Sigmoid colon (tissue), 4 donors: ENCODE data around the gene INSIG1.

Experiments used
- CTCF ChIP-seq, 4 experiments: fragments of 450-650 bp in 3 of 4; fragments of 200-600 bp in 1 of 4; IDR thresholded peaks; one replicate each; pipeline ENCODE4 v1.5.1; 2016 to 2019; ENCODE audit warnings: antibody characterized with exemption in 4 of 4, mild to moderate bottlenecking in 3 of 4, moderate library complexity in 2 of 4
- EP300 ChIP-seq, 4 donors: sonication (generic); formaldehyde crosslinking; IDR thresholded peaks; one replicate each; pipeline ENCODE4 v1.6.1; 2017; ENCODE audit warnings: antibody characterized with exemption in 4 of 4
- POLR2A ChIP-seq, 2 donors: fragments of 450-650 bp; IDR thresholded peaks; one replicate each; pipeline ENCODE4 v1.6.1; 2016; ENCODE audit warnings: antibody characterized with exemption in 2 of 2, mild to moderate bottlenecking in 2 of 2, moderate library complexity in 2 of 2
- POLR2AphosphoS5 ChIP-seq, 4 donors: sonication (generic); formaldehyde crosslinking; IDR thresholded peaks; one replicate each; pipeline ENCODE4 v1.6.1; 2017; ENCODE audit warnings: antibody characterized with exemption in 4 of 4

- TF ChIP-seq CTCF (IDR thresholded peaks at IDR 0.05) = no peak
- no peak for TF ChIP-seq POLR2AphosphoS5 (IDR thresholded peaks at IDR 0.05)
- no peak for TF ChIP-seq POLR2A (IDR thresholded peaks at IDR 0.05)
- no peak for TF ChIP-seq EP300 (IDR thresholded peaks at IDR 0.05)
Observed at GRCh38 chr7:155352076-155352752, 54.5 kb downstream of the INSIG1 start.
